Measurements from ENCODE around the gene MGAM2. TPM values are rescaled to one million over a fixed set of nuclear protein-coding genes. Genes with fewer than 3 reads are reported as not detected.

The MGAM2 gene
- total and polyA plus RNA-seq, 2 donors (not counting 1 experiment from before 2014, with no cell fraction given): not detected

GRCh38 chr7:142146124-142146523 is 34.6 kb downstream of the MGAM2 start:
- ChIA-PET CTCF (no interaction called here), POLR2A (no interaction called here)
- DNase-seq: no peak
- Mint-ChIP-seq H3K27ac (no peak overlapping the region), H3K4me3 (no peak overlapping the region), H3K4me1 (no peaks in the 10 kb centered on the region), H3K9me3 (ENCODE audit: insufficient read depth) (no peaks in the 10 kb centered on the region), H3K27me3 (peaks cover 10% of the 10 kb centered on the region)
- intact Hi-C loops (cut with micrococcal nuclease): no loop called here
- H3K4me1 ChIP-seq (ENCODE audit: control insufficient read depth in 2 of 2, insufficient read depth in 2 of 2, low read length in 2 of 2): no peaks in the 10 kb centered on the region
- H4K20me1 ChIP-seq (ENCODE audit: control insufficient read depth, insufficient read depth, low read length, poor library complexity, severe bottlenecking): no peaks in the 10 kb centered on the region
- H3K9ac ChIP-seq (ENCODE audit: low read length): no peak overlapping the region
- no peaks in the 10 kb centered on the region for H3K79me2 ChIP-seq (ENCODE audit: control insufficient read depth, insufficient read depth, low read length)
- no peaks in the 10 kb centered on the region for H3K9me3 ChIP-seq (ENCODE audit: control extremely low read depth in 1 of 3, control insufficient read depth in 2 of 3, insufficient read depth in 1 of 3, low read length in 2 of 3)
- no peak overlapping the region for H3K27ac ChIP-seq (ENCODE audit: low read length in 2 of 2)
- no CpG with 5 or more reads among the region's 2 CpGs for WGBS (ENCODE audit: insufficient coverage)
- no peak overlapping the region for H2AFZ ChIP-seq (ENCODE audit: insufficient read depth, low read depth, low read length, poor library complexity, severe bottlenecking)
- no peak overlapping the region for H3K4me2 ChIP-seq (replicated peaks; ENCODE audit: low read depth, low read length, poor library complexity, severe bottlenecking)
- H3K36me3 ChIP-seq (replicated peaks in 1 of 2; ENCODE audit: control extremely low read depth in 1 of 2, control insufficient read depth in 1 of 2, extremely low read depth in 1 of 2, insufficient read depth in 2 of 2, low read length in 1 of 2): no peaks in the 10 kb centered on the region
- H3K27me3 ChIP-seq (replicated peaks in 1 of 4; ENCODE audit: control extremely low read depth in 1 of 4, control insufficient read depth in 3 of 4, insufficient read depth in 4 of 4, low read length in 3 of 4): no peaks in the 10 kb centered on the region
- no peak for ATAC-seq (ENCODE audit: low read depth)
- H3K4me3 ChIP-seq (ENCODE audit: control extremely low read depth in 1 of 5, extremely low read depth in 1 of 5, insufficient read depth in 1 of 5, low read depth in 2 of 5, low read length in 4 of 5): no peak overlapping the region
- no peak for TF ChIP-seq EZH2 (IDR thresholded peaks at IDR 0.05; ENCODE audit: borderline replicate concordance, insufficient read depth, low read depth, low read length, poor library complexity, severe bottlenecking)
- TF ChIP-seq CTCF (IDR thresholded peaks at IDR 0.05): no peak

- H3K36me3 ChIP-seq (replicated peaks in 1 of 2; ENCODE audit: control extremely low read depth in 1 of 2, control insufficient read depth in 1 of 2, extremely low read depth in 1 of 2, insufficient read depth in 2 of 2, low read length in 1 of 2): no peaks in the 10 kb centered on the region
- no peak overlapping the region for H3K4me2 ChIP-seq (replicated peaks; ENCODE audit: low read depth, low read length, poor library complexity, severe bottlenecking)
- ChIA-PET POLR2A (no interaction called here), CTCF (no interaction called here)
- Mint-ChIP-seq H3K9me3 (ENCODE audit: insufficient read depth) (no peaks in the 10 kb centered on the region), H3K27ac (no peak overlapping the region), H3K4me1 (no peaks in the 10 kb centered on the region), H3K27me3 (peaks cover 4% of the 10 kb centered on the region), H3K4me3 (no peak overlapping the region)
- no peak overlapping the region for H2AFZ ChIP-seq (ENCODE audit: insufficient read depth, low read depth, low read length, poor library complexity, severe bottlenecking)
- DNase-seq (no peak), ATAC-seq (ENCODE audit: low read depth) (no peak)
- H3K4me1 ChIP-seq (ENCODE audit: control insufficient read depth in 2 of 2, insufficient read depth in 2 of 2, low read length in 2 of 2): no peaks in the 10 kb centered on the region
- no CpG with 5 or more reads among the region's 1 CpG for WGBS (ENCODE audit: insufficient coverage)
- H3K27me3 ChIP-seq (replicated peaks in 1 of 4; ENCODE audit: control extremely low read depth in 1 of 4, control insufficient read depth in 3 of 4, insufficient read depth in 4 of 4, low read length in 3 of 4): no peaks in the 10 kb centered on the region
- H4K20me1 ChIP-seq (ENCODE audit: control insufficient read depth, insufficient read depth, low read length, poor library complexity, severe bottlenecking): no peaks in the 10 kb centered on the region
- no peak overlapping the region for H3K27ac ChIP-seq (ENCODE audit: low read length in 2 of 2)
- H3K9me3 ChIP-seq (ENCODE audit: control extremely low read depth in 1 of 3, control insufficient read depth in 2 of 3, insufficient read depth in 1 of 3, low read length in 2 of 3): no peaks in the 10 kb centered on the region
- H3K4me3 ChIP-seq (ENCODE audit: control extremely low read depth in 1 of 5, extremely low read depth in 1 of 5, insufficient read depth in 1 of 5, low read depth in 2 of 5, low read length in 4 of 5): no peak overlapping the region
- no peak overlapping the region for H3K9ac ChIP-seq (ENCODE audit: low read length)
- intact Hi-C loops (cut with micrococcal nuclease): no loop called here
- H3K79me2 ChIP-seq (ENCODE audit: control insufficient read depth, insufficient read depth, low read length): no peaks in the 10 kb centered on the region
- TF ChIP-seq EZH2 (IDR thresholded peaks at IDR 0.05; ENCODE audit: borderline replicate concordance, insufficient read depth, low read depth, low read length, poor library complexity, severe bottlenecking) (no peak), CTCF (IDR thresholded peaks at IDR 0.05) (no peak)
Measured at GRCh38 chr7:142150356-142150755, 38.8 kb downstream of the MGAM2 start.
